Activated CD4-positive, CD25-positive, alpha-beta regulatory T cell treated with anti-CD3 and anti-CD28 coated beads, Interleukin-2, amount 50 U/mL, for 72 hours (primary cell): ENCODE data around the gene C22orf39.
"Not testable (repeated sequence)": the region's sequence is repeated elsewhere in the genome, so short reads cannot be mapped to it uniquely, and the experiment has no call there.

Experiments used
- DNase-seq: peaks from one replicate; pipeline ENCODE4 v3.0.0; 2021

Gene C22orf39

GRCh38 chr22:19450363-19451175, 3.1 kb upstream of the C22orf39 start:
- DNase-seq = no peak

GRCh38 chr22:19449422-19449767, 1.9 kb upstream of the C22orf39 start:
- no peak for DNase-seq

- peak; percentile 49 for DNase-seq
These were observed 1.4 kb upstream of the C22orf39 start for GRCh38 chr22:19448739-19449421.

GRCh38 chr22:19448076-19448607, 631 bp upstream of the C22orf39 start:
- peak; percentile 34 for DNase-seq

GRCh38 chr22:19446603-19447329, 745 bp downstream of the C22orf39 start:
- DNase-seq = no peak

GRCh38 chr22:19445279-19445982, 2.1 kb downstream of the C22orf39 start:
- not testable (repeated sequence) for DNase-seq

GRCh38 chr22:19443544-19444211, 3.8 kb downstream of the C22orf39 start:
- no peak for DNase-seq

- DNase-seq = no peak
These were observed 5.3 kb downstream of the C22orf39 start for GRCh38 chr22:19442166-19442565.

- no peak for DNase-seq
These were observed 6.9 kb downstream of the C22orf39 start for GRCh38 chr22:19440411-19441195.

GRCh38 chr22:19438298-19438697, 9.2 kb downstream of the C22orf39 start:
- DNase-seq = no peak

GRCh38 chr22:19436444-19437161, 10.9 kb downstream of the C22orf39 start:
- not testable (repeated sequence) for DNase-seq

GRCh38 chr22:19434829-19435580, 12.5 kb downstream of the C22orf39 start:
- DNase-seq = no peak

- DNase-seq = no peak
These were observed 13.1 kb downstream of the C22orf39 start for GRCh38 chr22:19434401-19434800.

GRCh38 chr22:19432133-19432851, 15.2 kb downstream of the C22orf39 start, which contains the start of gene MRPL40:
MRPL40 (plus strand) TSS chr22:19432545; CDS start chr22:19432555, 10 bp downstream.
- DNase-seq = peak; percentile 88

- peak; percentile 91 for DNase-seq
These were observed 15.8 kb downstream of the C22orf39 start, which contains the start of gene HIRA for GRCh38 chr22:19431649-19432132. HIRA (minus strand) TSS chr22:19431733; CDS start chr22:19431476, 257 bp downstream.

GRCh38 chr22:19430890-19431541, 16.5 kb downstream of the C22orf39 start:
- DNase-seq = peak; percentile 56

- peak; percentile 34 for DNase-seq
These were observed 17.3 kb downstream of the C22orf39 start for GRCh38 chr22:19429950-19430889.
